C4-2B (cell line): ENCODE measurements around the gene LOXL1.

Experiments
- ZFX ChIP-seq: fragments of 450-650 bp; IDR thresholded peaks from 2 replicates; pipeline ENCODE4 v1.6.1; 2017
- TF ChIP-seq, protein P1 (sequence below): fragments of 450-650 bp; conservative IDR thresholded peaks from 2 replicates; pipeline ENCODE4 v1.5.1; 2017; ENCODE audit warnings: mild to moderate bottlenecking

DNA sequence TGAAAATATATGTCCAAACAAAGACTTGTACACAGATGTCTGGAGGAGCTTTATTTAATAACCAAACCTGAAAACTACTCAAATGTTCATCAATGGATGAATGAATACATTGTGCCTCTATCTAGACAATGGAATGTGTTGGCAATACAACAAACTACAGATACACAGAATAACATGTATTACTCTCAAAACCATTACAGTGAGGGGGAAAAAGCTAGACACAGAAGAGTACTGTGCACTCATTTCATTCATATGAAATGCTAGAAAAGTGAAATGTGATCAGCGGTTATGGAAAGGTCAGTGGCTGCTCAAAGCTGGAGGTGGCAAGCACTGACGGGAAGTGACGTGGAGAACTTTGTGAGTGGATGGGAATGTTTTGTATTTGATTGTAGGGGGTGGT, 52.6 kb downstream of the LOXL1 start:
- TF ChIP-seq, protein P1, sequence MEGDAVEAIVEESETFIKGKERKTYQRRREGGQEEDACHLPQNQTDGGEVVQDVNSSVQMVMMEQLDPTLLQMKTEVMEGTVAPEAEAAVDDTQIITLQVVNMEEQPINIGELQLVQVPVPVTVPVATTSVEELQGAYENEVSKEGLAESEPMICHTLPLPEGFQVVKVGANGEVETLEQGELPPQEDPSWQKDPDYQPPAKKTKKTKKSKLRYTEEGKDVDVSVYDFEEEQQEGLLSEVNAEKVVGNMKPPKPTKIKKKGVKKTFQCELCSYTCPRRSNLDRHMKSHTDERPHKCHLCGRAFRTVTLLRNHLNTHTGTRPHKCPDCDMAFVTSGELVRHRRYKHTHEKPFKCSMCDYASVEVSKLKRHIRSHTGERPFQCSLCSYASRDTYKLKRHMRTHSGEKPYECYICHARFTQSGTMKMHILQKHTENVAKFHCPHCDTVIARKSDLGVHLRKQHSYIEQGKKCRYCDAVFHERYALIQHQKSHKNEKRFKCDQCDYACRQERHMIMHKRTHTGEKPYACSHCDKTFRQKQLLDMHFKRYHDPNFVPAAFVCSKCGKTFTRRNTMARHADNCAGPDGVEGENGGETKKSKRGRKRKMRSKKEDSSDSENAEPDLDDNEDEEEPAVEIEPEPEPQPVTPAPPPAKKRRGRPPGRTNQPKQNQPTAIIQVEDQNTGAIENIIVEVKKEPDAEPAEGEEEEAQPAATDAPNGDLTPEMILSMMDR, result no peak
- no peak for TF ChIP-seq ZFX
